DND-41 (cell line): ENCODE measurements around the gene IAH1.

Experiments used
- ATAC-seq: fragments of 200-7000 bp; cut with Tn5 transposase; 3 replicates; pipeline ENCODE4 v1.9.1; 2021; ENCODE audit warnings: low read depth; ENCODE audit not compliant: insufficient read depth
- DNase-seq: peaks from one replicate; pipeline ENCODE4 v3.0.0-alpha.2; 2020
- H2AFZ ChIP-seq: 2 replicates; pipeline ENCODE4 v1.6.0; 2012; ENCODE audit warnings: low read depth, low read length
- H3K27ac ChIP-seq: 2 replicates; pipeline ENCODE4 v1.5.1; 2012; ENCODE audit warnings: low read length, inconsistent platforms
- H3K27me3 ChIP-seq: fragments of 200-600 bp; sonication (generic); 2 replicates; pipeline ENCODE4 v1.6.0; 2012; ENCODE audit warnings: low read length, mild to moderate bottlenecking, inconsistent platforms; ENCODE audit not compliant: insufficient read depth, poor library complexity
- H3K36me3 ChIP-seq: 2 replicates; pipeline ENCODE4 v1.5.1; 2012; ENCODE audit warnings: low read length, inconsistent platforms; ENCODE audit not compliant: insufficient read depth
- H3K4me1 ChIP-seq: 2 replicates; pipeline ENCODE4 v1.5.1; 2012; ENCODE audit warnings: mild to moderate bottlenecking, low read length; ENCODE audit not compliant: insufficient read depth
- H3K4me2 ChIP-seq: 2 replicates; pipeline ENCODE4 v1.6.0; 2012; ENCODE audit warnings: mild to moderate bottlenecking, moderate library complexity, low read length, inconsistent platforms; ENCODE audit not compliant: insufficient read depth
- H3K4me3 ChIP-seq, 2 experiments: fragments of 200-600 bp in 1 of 2; shearing (Covaris generic) in 1 of 2; 2 replicates each; pipeline ENCODE4 v1.5.1; 2012 to 2016; ENCODE audit warnings: inconsistent platforms in 2 of 2, low read length in 2 of 2, mild to moderate bottlenecking in 2 of 2, low read depth in 1 of 2, moderate library complexity in 1 of 2
- H3K79me2 ChIP-seq: 2 replicates; pipeline ENCODE4 v1.6.0; 2012; ENCODE audit warnings: low read length, inconsistent platforms; ENCODE audit not compliant: insufficient read depth
- H3K9ac ChIP-seq: 2 replicates; pipeline ENCODE4 v1.6.0; 2012; ENCODE audit warnings: low read depth, mild to moderate bottlenecking, inconsistent platforms, low read length, moderate library complexity
- H3K9me3 ChIP-seq: 2 replicates; pipeline ENCODE4 v1.5.1; 2012; ENCODE audit warnings: low read length, moderate library complexity, mild to moderate bottlenecking, inconsistent platforms; ENCODE audit not compliant: insufficient read depth, severe bottlenecking
- H4K20me1 ChIP-seq: 2 replicates; pipeline ENCODE4 v1.6.0; 2012; ENCODE audit warnings: low read length; ENCODE audit not compliant: insufficient read depth
- CTCF ChIP-seq: IDR thresholded peaks from 2 replicates; pipeline ENCODE4 v1.5.1; 2012; ENCODE audit warnings: borderline replicate concordance, low read length, moderate library complexity, mild to moderate bottlenecking; ENCODE audit not compliant: poor library complexity, severe bottlenecking; ENCODE audit errors: extremely low read depth
- EZH2 ChIP-seq: IDR thresholded peaks from 3 replicates; pipeline ENCODE4 v1.6.1; 2012; ENCODE audit warnings: borderline replicate concordance, low read depth, mild to moderate bottlenecking, moderate library complexity, low read length, inconsistent platforms; ENCODE audit not compliant: severe bottlenecking

Gene IAH1

GRCh38 chr2:9488583-9489547, 14.5 kb downstream of the IAH1 start:
- no peak for DNase-seq
- H3K9ac ChIP-seq: no peak overlapping the region
- ATAC-seq: no peak
- no peak overlapping the region for H3K27ac ChIP-seq
- H3K36me3 ChIP-seq: peaks cover 100% of the 10 kb centered on the region
- H3K27me3 ChIP-seq: no peaks in the 10 kb centered on the region
- H3K4me3 ChIP-seq: no peak overlapping the region
- no peak overlapping the region for H2AFZ ChIP-seq
- no peaks in the 10 kb centered on the region for H3K4me1 ChIP-seq
- no peak overlapping the region for H3K4me2 ChIP-seq
- H3K9me3 ChIP-seq: no peaks in the 10 kb centered on the region
- H4K20me1 ChIP-seq: peaks cover 5% of the 10 kb centered on the region; the same call in 1 of the 2 replicates
- no peaks in the 10 kb centered on the region for H3K79me2 ChIP-seq
- TF ChIP-seq EZH2 (no peak), CTCF (no peak)

- Histone ChIP-seq H3K79me2 (no peaks in the 10 kb centered on the region), H3K27me3 (no peaks in the 10 kb centered on the region), H3K4me3 (no peak overlapping the region), H3K36me3 (peaks cover 94% of the 10 kb centered on the region), H4K20me1 (peaks cover 2% of the 10 kb centered on the region; the same call in 1 of the 2 replicates), H3K27ac (no peak overlapping the region), H3K4me2 (no peak overlapping the region), H3K9ac (no peak overlapping the region), H3K9me3 (no peaks in the 10 kb centered on the region), H2AFZ (no peak overlapping the region), H3K4me1 (no peaks in the 10 kb centered on the region)
- ATAC-seq: no peak
- TF ChIP-seq EZH2 (no peak), CTCF (no peak)
- DNase-seq: no peak
Measured at GRCh38 chr2:9490789-9491188, 16.4 kb downstream of the IAH1 start.

DNA sequence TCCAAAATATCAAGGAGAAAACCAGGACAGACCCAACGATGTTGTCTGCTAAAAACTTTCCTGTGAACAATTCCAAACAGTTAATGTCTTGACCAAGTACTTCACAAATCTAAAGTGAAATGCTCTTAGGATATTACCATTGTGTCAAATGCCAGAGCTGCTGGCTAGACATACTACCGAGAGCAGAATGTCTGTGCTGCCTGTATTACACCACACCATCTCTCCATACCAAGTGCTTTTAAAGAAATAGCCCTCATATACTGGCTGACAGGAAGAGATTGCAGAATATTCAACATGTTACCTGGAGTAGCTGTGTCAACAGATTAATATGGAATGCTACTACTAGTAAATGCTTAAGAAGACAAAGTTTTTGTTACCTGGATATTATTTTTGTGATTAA, 18.6 kb downstream of the IAH1 start:
- Histone ChIP-seq H3K36me3 (peaks cover 89% of the 10 kb centered on the region), H3K4me1 (no peaks in the 10 kb centered on the region), H4K20me1 (peaks cover 2% of the 10 kb centered on the region; the same call in 1 of the 2 replicates), H3K27me3 (no peaks in the 10 kb centered on the region), H2AFZ (no peak overlapping the region), H3K79me2 (no peaks in the 10 kb centered on the region), H3K27ac (no peak overlapping the region), H3K4me3 (no peak overlapping the region), H3K4me2 (no peak overlapping the region), H3K9ac (no peak overlapping the region), H3K9me3 (no peaks in the 10 kb centered on the region)
- no peak for TF ChIP-seq EZH2
- TF ChIP-seq CTCF: no peak
- DNase-seq (no peak), ATAC-seq (no peak)
